GM19395 (cell line): ENCODE data around the gene CARS1.

Source experiments
- ATAC-seq: cut with Tn5 transposase; IDR thresholded peaks from one replicate; pipeline ENCODE4 v1.9.1; 2021; ENCODE audit warnings: mild to moderate bottlenecking, moderate library complexity; ENCODE audit not compliant: unreplicated experiment

Gene CARS1

DNA sequence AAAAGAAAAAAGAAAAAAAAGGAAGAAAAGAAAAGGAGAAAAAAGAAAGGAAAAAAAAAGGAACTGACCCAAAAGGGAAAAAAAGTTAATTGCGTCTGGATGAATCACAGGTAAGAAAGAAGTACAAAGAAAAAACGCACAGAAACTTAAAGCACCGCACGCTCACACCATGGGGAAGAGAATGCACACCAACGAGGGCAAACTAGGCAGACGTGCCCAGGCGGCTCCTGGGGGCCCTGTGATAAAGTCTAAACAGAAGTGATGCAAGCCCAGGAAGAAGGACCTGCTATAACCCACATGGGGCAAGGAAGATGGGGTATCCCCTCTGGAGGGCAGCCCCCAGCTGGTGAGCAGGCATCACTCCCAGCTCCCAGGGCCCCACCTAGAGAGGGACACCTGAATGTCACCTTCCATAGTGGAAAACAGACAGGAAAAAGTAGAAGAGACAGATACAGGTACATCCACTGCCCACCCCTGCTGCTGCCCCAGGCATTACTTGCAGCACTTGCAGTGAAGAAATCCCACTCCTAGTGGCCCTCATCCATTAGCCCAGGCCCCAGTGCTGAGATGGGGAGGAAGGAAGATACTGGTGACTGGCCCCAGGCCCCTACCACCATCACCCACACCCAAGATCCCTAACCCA is 94.0 kb downstream of the CARS1 start:
- no peak for ATAC-seq

DNA sequence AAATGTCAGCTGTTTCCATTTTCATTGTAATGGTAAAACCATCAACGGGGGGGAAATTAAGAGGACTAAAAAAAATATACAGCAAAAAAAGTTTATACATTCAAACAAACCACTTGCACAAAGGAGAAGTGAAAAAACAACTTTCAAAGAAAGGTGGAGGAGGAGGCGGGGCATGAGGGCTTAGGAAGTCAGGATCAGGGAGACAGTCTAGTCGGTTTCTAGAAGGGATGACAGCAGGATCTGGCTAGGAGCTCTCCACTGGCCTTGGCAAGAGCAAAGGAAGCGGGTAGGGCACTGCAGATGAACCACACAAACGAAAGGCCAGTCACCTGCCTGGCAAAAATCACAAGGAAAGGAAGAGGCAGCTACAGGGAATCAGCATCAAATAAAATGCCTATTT is 96.1 kb downstream of the CARS1 start:
- ATAC-seq, result no peak

DNA sequence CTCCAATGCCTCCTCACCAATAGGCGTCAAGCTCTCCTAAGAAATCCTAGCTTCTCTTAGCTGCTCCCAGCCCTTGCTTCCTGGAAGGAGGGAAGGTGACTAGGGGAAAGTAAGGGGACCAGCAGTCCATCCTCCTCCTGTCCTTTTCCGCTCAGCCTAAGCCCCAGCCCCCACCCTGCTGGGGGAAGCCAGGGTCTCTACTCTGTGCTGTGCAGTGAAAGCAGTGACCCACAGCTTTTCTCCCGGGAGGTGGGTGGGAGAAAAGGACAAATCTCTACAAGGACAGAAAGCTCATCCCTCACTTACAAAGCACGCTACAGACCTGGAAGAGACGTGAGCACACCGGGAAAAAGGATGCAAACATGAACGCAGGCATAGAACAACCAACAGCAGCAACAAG is 97.1 kb downstream of the CARS1 start:
- ATAC-seq, result no peak

DNA sequence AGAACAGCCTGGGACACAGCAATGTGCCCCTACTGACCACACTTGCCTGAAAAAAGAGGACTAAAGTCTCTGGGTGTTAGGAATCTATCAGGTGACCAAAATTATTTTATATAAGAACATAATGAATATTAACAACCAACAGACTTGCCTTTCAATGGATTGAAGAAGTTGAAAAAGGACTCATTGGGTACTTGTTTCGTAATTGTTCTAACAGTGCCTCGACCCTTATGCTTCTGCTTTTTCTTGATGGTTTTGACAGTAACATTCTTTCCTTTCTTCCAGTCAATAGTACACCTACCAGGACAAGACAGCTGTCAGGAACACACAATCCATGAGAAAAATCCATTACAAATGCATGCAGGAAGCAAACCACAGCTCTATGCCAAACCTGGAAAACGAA is 99.0 kb downstream of the CARS1 start:
- ATAC-seq, result no peak

DNA sequence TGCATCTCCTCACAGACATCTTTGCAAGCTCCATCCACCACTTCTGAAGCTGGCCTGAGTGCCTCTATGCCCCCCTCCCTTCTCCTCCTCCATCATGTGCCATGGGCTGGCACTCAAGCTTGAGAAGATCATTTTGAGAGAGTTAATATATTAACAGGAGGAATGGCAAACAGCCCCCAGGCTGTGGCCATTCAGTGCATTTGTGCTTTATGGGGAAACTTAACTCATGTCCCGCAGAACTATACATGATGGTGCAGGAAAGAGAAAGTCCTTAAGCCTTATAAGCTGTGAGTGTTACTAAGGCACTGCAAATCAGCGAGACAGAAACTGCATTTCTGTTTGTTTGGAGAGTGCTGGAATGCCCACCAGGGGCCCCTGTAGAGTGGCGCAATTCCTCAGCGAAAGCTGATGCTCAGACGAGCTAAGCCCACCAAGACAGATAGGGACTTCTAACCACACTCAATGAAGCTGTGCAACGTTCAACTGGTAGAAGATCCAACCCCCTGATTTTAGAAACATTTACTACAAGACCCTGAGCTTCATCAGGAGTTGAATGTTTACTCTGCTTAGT is 101.2 kb downstream of the CARS1 start:
- no peak for ATAC-seq

DNA sequence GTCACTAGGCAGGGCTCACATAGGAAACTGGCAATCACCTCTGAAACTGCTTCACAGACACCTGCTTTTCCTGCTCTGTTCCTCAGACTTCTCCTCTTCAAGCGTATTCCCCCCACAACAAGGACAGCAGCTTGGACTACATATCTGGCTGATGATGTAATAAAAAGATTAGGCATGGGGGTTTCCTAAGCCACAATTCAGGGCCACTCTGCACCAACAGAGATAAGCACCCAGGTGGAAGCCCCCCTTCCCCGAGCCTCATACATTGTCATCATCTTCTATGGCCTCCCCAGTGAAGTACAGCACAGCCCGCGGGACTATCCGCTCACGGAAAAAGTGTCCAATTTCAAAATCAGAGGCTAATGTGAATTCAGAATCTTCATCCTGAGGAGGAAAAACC is 103.0 kb downstream of the CARS1 start:
- ATAC-seq, result no peak

DNA sequence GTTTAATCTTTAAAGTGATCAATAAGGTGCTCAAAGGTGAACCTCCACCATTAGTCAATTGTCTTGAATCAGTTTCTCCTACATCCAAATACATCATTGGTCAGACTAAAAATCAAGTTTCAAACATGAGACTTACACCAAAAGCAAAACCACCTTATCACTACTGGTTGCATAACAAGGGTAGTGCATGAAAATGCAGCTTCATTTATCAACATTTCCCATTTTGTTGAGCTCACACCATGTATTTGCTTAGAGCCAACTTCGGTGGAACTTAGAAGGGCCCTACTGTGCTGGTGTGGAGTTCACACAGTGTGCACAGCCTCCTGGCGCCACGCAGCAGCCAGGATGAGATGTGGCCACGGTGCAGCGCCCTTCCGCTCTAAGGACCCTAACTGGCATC is 104.9 kb downstream of the CARS1 start:
- ATAC-seq, result no peak

DNA sequence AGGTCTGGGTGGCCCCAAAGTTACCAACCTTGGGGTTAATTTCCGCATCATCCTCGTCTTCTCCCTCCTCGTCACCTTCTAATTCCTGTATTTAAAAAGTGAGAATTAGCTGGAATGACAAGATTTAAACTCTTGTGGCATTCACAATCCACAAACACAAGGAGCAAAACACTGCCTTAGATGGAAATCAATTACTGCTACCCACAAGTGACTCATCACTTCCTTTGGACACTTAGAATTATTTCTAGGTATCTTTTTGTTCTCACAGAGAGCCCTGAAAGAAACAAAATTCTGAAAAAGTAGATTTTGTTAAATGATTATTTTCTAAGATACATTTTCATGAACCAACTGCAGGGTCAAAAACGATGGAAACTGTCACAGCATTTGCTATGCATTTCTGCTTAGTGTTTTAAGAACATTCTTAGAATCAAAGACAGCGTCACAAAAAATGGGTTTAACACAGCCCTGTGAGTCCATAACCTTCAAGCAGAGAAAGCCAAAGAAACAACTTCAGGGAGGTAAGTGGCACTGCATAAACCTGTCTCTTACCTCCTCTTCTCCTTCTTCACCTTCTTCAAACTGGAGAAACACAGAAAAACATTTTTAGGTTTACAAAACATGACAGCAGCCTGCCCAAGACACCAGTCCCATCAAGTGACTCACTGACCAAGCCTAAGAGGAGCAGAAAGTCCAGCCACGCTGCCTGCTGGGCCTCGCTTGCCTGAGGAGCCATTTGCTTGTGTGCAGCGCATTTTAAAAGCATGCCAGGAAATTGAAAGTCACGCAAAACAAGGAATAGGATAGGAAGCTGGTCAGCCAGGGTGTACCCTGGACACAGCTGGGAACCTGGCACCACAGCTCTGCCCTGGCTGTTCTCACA is 105.8 kb downstream of the CARS1 start:
- no peak for ATAC-seq
